DMS153 treated with DMSO at 0.1 percent for 48 hours (cell line): ENCODE data around the gene TRPM4.
"Not testable (repeated sequence)": the region's sequence is repeated elsewhere in the genome, so short reads cannot be mapped to it uniquely, and the experiment has no call there.

ENCODE experiments used
- DNase-seq: peaks from one replicate; lab custom pipeline; 2025; ENCODE audit not compliant: unreplicated experiment; lab: John Stamatoyannopoulos, UW

The TRPM4 gene

GRCh38 chr19:49150106-49150943 lies 7.3 kb upstream of the TRPM4 start:
- DNase-seq, result peak; percentile 71

- no peak for DNase-seq
Observed at GRCh38 chr19:49150944-49151243, 6.7 kb upstream of the TRPM4 start.

GRCh38 chr19:49151267-49152118 lies 6.1 kb upstream of the TRPM4 start:
- peak; percentile 97 for DNase-seq

- DNase-seq, result no peak
Observed at GRCh38 chr19:49152119-49152550, 5.5 kb upstream of the TRPM4 start.

- DNase-seq, result no peak
Observed at GRCh38 chr19:49153167-49153809, 4.3 kb upstream of the TRPM4 start.

- DNase-seq, result no peak
Observed at GRCh38 chr19:49154279-49154678, 3.3 kb upstream of the TRPM4 start.

GRCh38 chr19:49155005-49155819 lies 2.4 kb upstream of the TRPM4 start, which contains the start of gene HRC:
Gene HRC, minus strand, starts transcription at chr19:49155396. Its CDS starts 159 bp downstream, at chr19:49155237.
- no peak for DNase-seq

- DNase-seq, result no peak
Observed at GRCh38 chr19:49155820-49156346, 1.7 kb upstream of the TRPM4 start.

GRCh38 chr19:49160450-49161189 lies 3.0 kb downstream of the TRPM4 start:
- DNase-seq, result no peak

GRCh38 chr19:49161987-49162386 lies 4.4 kb downstream of the TRPM4 start:
- DNase-seq, result no peak

GRCh38 chr19:49165111-49165750 lies 7.6 kb downstream of the TRPM4 start:
- peak; percentile 40 for DNase-seq

GRCh38 chr19:49165865-49166301 lies 8.3 kb downstream of the TRPM4 start:
- DNase-seq, result no peak

GRCh38 chr19:49167857-49168409 lies 10.3 kb downstream of the TRPM4 start:
- DNase-seq, result no peak

- DNase-seq, result no peak
Observed at GRCh38 chr19:49168421-49168820, 10.8 kb downstream of the TRPM4 start.

GRCh38 chr19:49173198-49173597 lies 15.6 kb downstream of the TRPM4 start:
- DNase-seq, result no peak

GRCh38 chr19:49180659-49181058 lies 23.1 kb downstream of the TRPM4 start:
- DNase-seq, result no peak

- DNase-seq, result not testable (repeated sequence)
Observed at GRCh38 chr19:49182010-49182847, 24.6 kb downstream of the TRPM4 start.

- no peak for DNase-seq
Observed at GRCh38 chr19:49182848-49183375, 25.3 kb downstream of the TRPM4 start.
